GM21528 (cell line): ENCODE measurements around the gene DENND1B.
"Not testable (repeated sequence)": the region's sequence is repeated elsewhere in the genome, so short reads cannot be mapped to it uniquely, and the experiment has no call there.

Experiments
- ATAC-seq: cut with Tn5 transposase; IDR thresholded peaks from one replicate; pipeline ENCODE4 v1.9.1; 2021; ENCODE audit warnings: mild to moderate bottlenecking, moderate library complexity; ENCODE audit not compliant: unreplicated experiment, low FRiP score

DENND1B gene

DNA sequence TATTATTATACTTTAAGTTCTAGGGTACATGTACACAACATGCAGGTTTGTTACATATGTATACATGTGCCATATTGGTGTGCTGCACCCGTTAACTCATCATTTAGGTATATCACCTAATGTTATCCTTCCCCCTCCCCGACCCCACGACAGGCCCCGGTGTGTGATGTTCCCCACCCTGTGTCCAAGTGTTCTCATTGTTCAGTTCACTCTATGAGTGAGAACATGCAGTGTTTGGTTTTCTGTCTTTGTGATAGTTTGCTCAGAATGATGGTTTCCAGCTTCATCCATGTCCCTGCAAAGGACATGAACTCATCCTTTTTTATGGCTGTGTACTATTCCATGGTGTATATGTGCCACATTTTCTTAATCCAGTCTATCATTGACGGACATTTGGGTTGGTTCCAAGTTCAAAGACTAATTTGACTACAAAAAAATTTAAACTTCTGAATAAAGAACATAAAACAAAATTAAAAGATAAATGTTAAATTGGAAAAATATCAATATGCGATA, 22.6 kb downstream of the DENND1B start:
- not testable (repeated sequence) for ATAC-seq

DNA sequence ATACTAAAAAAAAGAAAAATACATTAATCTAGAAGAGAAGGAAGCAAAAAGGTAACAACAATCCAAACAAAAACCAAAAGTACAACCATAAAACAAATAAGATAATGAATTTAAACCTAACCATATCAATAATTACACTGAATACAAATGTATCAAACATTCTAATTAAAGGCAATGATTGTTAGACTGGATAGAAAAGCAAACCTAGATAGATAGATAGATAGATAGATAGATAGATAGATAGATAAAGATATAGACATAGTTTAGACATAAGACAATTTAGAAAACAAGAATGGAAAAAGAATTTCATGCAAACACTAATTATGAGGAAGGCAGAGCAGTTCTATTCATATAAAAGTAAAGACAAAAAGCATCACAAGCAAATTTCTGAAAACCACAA, 24.9 kb downstream of the DENND1B start:
- ATAC-seq: no peak

DNA sequence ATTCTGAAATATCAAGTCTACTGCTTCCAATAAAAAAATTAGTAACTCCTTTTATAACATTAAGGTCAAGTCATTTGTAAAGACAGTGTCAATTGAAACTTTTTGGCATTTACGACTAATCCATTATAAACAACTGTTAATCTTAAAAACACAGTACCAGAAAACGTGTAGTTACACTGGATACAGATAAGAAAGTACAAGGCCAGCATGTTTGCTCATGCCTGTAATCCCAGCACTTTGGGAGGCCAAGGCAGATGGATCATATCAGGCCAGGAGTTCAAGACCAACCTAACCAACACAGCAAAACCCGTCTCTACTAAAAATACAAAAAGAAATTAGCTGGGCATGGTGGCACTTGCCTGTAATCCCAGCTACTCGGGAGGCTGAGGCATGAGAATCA, 29.4 kb downstream of the DENND1B start:
- ATAC-seq: no peak

DNA sequence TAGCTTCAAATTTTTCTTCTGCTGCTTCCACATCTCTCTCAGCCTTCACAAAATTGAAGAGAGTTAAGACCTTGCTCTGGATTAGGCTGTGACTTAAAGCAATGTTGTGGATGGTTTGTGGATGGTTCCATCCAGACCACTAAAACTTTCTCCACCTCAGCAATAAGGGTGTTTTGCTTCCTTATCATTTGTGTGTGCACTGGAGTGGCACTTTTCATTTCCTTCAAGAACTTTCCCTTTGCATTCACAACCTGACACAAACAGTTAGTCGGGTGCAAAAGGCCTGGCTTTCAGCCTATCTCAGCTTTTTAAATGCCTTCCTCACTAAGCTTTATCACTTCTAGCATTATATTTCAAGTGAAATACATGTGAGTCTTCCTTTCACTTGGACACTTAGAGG, 30.3 kb downstream of the DENND1B start:
- ATAC-seq: no peak

DNA sequence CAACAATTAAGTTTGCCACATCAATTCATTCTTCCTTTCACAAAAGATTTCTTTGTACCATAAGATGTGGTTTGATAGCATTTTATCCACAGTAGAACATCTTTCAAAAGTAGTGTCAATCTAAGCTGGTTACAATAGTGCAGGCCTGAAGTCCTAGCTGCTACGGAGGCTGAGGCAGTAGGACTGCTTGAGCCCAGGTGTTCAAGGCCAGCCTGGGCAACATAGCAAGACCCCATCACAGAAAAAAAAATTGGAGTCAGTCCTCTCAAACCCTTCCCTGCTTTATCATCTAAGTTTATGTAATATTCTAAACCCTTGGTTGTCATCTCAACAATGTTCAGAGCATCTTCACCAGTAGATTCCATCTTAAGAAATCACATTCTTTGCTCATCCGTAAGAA, 31.7 kb downstream of the DENND1B start:
- no peak for ATAC-seq

DNA sequence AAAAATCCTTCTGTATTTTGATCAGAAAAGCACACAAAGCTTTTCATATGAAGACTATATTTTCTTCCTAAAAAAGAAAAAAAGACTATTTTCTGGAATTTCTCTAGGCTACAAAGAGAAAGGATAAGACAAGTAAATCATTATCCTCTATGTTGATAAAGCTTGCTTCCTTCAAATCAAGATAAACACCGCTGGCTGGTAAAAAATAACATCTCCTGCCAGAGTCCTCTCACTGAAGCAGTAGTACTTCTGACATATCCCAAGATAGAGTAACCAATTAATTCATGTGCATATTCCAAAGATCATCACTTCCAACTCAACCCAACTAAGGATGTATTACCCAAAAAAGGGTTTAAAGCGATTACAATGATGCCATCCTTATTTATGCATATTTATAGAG, 34.3 kb downstream of the DENND1B start:
- ATAC-seq: no peak

DNA sequence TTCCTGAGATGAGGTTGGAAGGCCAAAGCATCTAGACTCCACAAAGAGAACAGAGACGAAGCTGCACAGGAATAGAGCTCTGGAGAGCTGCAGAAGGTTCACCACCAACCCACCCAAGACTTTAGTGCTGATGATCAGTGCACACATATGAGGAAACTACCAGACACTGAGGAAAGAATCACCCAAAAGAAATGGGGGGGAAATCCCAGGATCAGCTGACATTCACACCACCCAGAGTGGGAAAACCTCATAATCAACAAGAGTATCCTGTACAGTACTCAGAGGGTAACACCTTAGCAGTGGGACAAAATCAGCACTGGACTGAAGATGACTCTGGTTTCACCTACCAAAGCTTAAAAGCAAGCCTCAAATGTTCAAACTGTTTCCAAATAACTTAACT, 36.4 kb downstream of the DENND1B start:
- no peak for ATAC-seq

DNA sequence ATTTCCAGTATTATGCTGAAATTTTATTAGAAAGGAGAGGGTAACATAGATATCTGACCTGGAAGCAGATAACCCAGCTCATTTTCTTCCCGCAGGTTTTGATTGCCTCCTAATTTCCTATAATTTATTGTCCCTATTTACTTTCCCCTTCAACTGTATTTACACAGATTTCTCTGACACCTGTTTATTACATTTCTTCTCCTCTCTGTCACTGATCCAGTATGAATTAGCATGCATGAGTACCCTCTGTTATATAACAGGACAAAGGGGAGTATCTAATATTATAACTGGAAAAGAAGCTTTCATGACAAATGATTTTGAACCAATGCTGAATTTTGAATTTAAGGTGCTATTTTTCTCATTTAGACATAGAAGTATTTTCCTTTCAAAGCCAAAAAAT, 37.4 kb downstream of the DENND1B start:
- no peak for ATAC-seq

DNA sequence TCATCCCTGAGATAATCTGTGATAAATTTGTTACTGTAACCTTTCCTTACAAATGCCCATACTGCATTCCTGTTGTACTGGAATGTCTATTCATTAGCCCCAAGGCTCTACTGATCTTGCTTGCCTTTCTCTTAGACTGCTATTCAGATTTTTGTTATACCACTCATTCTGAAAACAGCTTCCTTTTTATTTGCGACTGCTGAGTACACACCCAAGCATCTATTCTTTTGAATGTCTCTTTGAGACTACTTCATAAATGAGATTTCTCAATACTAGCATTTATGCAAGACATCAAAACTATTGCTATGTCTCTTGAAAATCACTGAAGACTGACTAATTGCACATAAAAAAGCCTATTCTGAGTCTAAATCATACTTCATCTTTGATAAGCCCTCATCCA, 38.6 kb downstream of the DENND1B start:
- ATAC-seq: no peak

DNA sequence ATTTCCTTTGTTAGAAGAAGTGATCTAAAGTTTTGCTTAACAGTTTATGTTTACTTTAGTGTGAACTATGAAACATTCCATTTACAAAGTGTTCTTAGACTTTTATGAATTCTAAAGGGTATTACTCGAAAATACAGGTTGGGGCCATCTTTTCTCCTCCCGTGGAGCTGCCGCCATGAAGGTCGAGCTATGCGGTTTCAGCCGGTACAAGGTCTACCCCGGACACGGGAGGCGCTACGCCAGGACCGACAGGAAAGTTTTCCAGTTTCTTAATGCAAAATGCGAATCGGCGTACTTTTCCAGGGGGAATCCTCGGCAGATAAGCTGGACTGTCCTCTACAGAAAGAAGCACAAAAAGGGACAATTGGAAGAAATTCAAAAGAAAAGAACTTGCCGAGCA, 39.8 kb downstream of the DENND1B start:
- ATAC-seq: no peak

DNA sequence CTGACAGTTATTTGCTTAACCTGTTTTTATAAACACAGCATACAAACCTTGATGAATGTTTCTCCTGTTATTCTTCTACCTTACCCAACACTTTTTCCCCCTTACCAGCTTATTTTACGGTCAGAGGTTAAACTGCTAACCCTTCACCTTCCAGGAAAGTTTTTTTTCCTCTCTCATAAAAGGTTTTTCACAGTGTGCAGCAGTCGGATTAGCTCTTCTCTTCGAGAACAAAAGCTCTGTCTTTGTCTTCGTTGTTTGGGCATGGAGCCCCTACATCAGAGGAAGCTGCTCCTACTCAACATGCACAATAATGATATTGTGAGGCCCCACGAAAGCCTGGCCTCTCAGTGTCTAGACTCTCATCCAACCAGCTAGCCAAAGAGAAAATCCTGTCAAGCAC, 42.0 kb downstream of the DENND1B start:
- no peak for ATAC-seq

DNA sequence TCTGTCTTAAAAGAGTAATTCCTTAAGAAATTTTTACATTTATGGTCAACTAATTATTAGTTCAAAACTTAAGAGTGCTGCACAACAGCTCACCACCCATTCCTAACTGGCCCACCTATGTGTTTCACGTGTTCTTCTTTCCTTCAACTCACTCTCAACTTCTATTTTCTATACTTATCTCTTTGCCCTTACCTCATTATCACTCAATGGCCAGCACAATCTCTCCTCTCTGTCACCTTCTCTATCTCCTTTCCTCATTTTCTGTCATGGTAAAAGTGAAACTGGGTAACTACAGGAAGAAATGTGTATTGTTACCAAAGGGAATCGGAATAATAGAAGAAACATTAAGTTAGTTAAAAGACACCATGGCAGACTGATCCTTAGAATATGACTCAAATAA, 43.1 kb downstream of the DENND1B start:
- no peak for ATAC-seq

DNA sequence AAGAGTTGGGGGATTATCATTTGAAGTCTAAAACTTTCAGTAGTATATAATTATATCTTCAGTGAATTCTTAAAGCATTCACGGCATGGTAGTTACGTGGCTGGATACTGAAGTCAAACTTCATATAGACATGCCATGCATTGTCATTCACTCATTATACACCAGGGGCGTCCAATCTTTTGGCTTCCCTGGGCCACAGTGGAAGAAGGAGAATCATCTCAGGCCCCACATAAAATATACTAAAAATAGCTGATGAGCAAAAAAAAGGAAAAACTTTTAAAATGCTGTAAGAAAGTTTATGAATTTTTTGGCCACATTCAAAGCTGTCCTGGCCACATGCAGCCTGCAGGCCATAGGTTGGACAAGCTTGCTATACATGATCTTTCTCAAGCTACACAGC, 43.8 kb downstream of the DENND1B start:
- ATAC-seq: no peak

DNA sequence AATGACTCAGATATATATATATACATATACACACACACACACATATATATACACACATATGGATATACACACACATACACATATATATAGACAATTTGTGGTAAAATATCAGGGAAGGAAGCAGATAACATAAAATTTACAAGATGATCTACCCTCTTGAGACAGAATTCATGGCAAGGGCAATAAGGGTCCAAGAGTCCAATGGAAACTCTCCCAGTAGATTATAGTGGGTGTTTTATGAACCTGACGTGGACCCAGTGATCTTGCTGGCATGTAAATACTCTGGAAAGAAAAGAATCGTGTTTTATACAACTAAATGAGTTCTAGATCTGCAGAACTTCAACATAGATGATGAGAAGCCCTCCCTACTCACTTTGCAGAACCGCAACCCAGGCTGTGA, 49.3 kb downstream of the DENND1B start:
- ATAC-seq: no peak

DNA sequence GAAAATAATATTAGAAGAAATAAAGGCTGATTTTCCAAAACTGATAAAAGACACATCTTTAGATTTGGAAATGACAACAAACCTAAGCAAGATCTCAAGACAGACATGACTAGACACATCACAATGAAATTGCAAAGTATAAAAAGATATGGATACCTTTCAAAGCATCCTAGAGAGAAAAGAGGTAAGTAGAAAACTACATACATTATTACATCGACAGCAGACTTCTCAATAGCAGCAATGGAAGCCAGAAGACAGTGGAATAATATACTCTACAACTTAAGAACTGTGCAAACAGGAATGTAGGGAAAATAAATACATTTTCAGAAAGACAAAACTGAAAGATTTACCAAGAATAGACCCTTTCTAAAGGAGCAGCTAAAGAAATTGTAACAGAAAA, 50.2 kb downstream of the DENND1B start:
- ATAC-seq: no peak

DNA sequence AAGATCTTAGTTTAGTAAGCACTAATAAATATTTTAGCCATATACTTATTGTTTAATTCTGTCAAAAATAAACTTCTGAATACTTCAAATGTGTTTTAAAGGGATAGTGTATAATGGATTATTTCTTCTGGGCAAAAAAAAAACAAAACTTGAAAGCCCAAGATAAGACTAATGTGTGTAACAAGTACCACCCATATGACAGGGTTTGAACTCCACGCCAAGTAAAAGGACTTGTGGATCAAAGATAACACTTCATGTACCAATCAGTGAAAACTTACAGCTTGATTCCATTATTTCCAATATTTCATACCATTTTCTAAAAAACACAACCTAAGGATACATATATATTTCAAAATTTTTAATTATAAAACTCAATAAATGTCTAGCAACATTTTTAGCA, 59.5 kb downstream of the DENND1B start:
- ATAC-seq: no peak

DNA sequence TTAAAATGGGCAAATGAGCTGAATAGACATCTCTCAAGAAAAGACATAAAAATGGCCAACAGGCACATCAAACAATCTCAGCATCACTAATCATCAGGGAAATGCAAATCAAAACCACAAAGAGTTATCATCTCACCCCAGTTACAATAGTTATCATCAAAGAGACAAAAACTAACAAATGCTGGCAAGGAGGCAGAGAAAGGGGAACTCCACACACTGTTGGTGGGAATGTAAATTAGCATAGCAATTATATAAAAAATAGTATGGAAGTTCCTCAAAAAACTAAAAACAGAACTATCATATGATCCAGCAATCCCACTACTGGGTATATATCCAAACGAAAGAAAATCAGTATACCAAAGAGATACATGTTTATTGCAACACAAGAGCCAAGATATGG, 68.7 kb downstream of the DENND1B start:
- ATAC-seq: no peak

DNA sequence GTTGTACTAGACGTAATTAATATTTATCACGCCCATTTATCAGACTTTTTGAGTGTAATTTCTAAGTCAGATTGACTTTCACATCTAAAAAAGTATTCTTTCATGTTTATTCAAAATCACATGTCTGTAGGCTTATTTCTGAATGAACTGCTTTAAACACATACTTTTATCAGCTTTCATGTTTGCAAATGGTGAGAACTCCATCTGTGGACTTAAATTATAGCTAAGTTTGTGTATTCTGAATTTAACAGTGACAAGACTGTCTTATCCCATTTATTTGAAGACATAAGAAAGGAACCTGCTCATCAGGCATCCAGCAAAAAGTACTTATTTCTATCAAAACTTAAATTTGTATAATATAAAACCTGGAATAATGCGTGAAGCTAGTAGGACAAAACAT, 69.3 kb downstream of the DENND1B start:
- ATAC-seq: no peak

DNA sequence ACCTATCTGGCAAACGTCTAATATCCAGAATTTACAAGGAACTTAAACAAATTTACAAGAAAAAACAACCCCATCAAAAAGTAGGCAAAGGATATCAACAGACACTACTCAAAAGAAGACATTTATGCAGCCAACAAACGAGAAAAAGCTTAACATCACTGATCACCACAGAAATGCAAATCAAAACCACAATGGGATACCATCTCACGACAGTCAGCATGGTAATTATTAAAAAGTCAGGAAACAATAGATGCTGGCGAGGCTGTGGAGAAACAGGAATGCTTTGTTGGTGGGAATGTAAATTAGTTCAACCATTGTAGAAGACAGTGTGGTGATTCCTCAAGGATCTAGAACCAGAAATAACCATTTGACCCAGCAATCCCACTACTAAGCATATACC, 74.6 kb downstream of the DENND1B start:
- not testable (repeated sequence) for ATAC-seq

DNA sequence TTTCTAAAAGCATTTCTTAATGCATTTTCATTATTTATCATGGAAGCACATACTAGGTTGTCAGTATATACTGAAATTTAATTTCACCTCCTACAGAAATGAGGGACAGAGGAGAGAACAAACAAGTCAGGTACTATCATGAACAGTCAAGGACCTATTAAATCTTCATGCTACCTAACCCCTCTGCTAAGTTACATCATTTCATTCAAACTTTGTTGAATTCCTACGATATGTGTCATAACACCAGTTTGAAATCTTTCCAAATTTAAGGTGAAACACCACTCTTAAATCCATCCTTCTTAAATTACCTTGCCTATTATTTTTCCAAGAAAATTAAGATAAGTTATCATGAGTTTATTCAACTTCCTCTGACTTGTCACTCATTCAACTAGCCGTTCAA, 78.9 kb downstream of the DENND1B start:
- ATAC-seq: no peak

DNA sequence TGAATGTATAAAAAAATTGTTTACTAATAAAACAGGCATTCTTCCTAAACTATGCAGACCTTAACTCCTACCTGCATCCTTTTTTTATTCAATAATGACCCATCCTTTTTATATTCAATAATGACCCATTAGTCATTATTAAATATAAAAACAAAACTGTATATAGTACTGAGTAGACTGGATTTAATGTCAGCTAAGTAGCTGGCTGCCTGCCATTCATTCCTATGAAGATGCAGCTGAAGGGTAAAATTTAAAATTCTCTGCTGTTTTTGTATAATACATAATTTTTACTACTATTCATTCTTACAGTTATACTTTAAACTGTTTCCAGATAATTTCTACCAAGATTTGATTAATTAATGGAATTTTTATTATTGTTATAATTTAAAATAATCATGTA, 79.3 kb downstream of the DENND1B start:
- ATAC-seq: no peak

DNA sequence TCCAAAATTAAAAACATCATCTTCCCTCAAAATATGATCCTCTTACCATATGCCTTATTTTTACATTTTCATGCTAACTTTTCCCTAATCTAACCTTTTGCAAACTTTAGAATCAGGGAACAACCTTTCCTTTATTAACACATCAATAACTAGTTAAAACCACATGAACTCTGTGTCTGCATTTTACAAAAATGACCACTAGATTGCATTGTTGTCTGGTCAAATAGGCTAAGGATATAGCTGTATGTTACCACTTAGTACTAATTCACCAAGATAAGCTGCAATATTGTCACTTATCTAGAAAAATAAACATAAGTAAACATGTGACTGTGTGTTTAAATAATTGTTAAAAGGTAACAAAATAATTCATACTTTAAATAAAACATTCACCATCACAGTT, 82.3 kb downstream of the DENND1B start:
- no peak for ATAC-seq

DNA sequence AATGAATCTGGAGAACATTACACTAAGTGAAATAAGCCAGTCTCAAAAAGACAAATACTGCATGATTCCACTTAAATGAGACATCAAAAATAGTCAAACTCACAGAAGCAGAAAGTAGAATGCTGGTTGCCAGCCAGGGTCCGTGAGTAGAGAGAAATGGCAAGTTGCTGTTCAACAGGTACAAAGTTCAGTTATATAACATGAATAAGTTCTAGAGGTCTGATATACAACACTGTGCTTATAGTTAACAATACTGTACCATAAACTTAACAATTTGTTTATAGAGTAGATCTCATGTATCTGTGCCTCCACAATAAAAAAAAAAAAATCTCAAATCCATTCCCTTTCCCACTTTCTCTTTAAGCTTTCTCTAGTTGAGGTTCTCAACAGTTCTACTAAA, 83.5 kb downstream of the DENND1B start:
- no peak for ATAC-seq
